Measurements from ENCODE around the gene ADAMTS17. TPM values are rescaled to one million over a fixed set of nuclear protein-coding genes. Genes with fewer than 3 reads are reported as not detected.

ADAMTS17 gene
- total RNA-seq, 1 donor from 2014 or later: 4.8 TPM

DNA sequence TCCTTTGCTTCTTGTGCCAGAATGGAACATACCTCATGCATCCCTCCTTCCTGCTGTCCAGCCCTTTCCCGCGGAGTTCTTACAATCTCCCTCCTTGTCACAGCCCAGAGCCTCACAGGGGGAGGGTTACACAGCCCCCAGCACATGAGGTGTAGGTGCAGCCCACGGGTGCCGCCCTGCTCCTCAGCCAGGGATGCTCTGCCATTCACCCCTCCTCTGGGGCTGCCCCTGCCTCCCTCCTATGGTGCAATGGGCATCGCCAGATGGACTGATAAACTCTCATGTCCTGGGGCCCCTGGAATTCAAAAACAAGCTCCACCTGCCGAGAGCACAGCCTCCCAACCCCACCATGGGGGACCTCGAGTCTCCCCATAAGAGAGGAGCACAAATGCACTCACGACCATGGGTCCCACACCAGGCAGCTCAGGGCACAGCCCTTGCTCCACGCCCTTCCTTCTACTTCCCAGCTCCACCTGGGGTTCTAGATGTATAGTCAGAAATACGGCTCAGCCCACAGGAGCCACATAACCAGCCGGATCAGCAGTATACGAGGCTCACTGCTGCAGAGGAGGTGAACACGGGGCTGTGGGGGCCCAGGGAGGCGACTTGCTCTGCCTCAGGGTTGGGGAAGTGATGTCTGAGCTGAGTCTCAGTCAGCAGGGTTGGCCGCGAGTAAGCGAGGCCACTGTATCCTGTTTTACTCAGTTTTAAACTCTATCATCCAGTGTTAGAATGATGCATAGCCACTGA lies 338.8 kb downstream of the ADAMTS17 start:
- TF ChIP-seq, protein P1, sequence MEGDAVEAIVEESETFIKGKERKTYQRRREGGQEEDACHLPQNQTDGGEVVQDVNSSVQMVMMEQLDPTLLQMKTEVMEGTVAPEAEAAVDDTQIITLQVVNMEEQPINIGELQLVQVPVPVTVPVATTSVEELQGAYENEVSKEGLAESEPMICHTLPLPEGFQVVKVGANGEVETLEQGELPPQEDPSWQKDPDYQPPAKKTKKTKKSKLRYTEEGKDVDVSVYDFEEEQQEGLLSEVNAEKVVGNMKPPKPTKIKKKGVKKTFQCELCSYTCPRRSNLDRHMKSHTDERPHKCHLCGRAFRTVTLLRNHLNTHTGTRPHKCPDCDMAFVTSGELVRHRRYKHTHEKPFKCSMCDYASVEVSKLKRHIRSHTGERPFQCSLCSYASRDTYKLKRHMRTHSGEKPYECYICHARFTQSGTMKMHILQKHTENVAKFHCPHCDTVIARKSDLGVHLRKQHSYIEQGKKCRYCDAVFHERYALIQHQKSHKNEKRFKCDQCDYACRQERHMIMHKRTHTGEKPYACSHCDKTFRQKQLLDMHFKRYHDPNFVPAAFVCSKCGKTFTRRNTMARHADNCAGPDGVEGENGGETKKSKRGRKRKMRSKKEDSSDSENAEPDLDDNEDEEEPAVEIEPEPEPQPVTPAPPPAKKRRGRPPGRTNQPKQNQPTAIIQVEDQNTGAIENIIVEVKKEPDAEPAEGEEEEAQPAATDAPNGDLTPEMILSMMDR (IDR thresholded peaks at IDR 0.05; ENCODE audit: unreplicated experiment): no peak
- H3K27me3 Mint-ChIP-seq (ENCODE audit: unreplicated experiment): peaks cover 9% of the 10 kb centered on the region
- DNase-seq (ENCODE audit: low spot score): no peak
- H3K4me3 Mint-ChIP-seq (ENCODE audit: unreplicated experiment): no peak overlapping the region
- H3K27ac Mint-ChIP-seq (ENCODE audit: unreplicated experiment): no peak overlapping the region
- no peaks in the 10 kb centered on the region for H3K9me3 Mint-ChIP-seq (ENCODE audit: unreplicated experiment)
- H3K4me1 Mint-ChIP-seq (ENCODE audit: unreplicated experiment): peaks cover 11% of the 10 kb centered on the region
- peaks cover 4% of the 10 kb centered on the region for H3K36me3 Mint-ChIP-seq (ENCODE audit: low read depth, unreplicated experiment)

DNA sequence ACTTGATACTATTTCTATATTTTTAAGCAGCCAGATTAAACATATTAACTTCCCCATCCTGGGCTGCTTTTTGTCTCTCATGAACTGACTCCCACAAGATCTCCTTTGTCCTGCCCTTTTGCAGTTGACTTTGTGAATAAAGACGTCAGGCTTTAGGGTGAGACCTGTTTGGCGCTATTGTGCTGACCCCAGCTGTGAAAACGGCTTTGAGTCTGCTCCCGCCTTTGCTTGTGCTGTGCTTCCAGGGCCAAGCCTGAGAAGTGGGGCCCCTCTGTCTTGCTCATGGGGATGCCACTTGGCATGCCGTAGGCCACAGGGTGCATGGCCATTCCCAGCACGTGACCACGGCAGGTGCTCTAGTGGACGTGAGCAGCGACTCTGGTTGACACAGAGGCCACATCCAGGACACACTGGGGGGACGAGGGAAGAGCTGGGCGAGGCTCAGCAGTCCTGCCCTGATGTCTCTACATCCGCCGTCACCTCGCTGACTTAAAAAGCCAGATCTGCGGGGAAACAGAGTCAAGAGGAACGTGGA lies 339.6 kb downstream of the ADAMTS17 start:
- Mint-ChIP-seq H3K36me3 (ENCODE audit: low read depth, unreplicated experiment) (peaks cover 2% of the 10 kb centered on the region), H3K4me3 (ENCODE audit: unreplicated experiment) (no peak overlapping the region), H3K4me1 (ENCODE audit: unreplicated experiment) (peaks cover 11% of the 10 kb centered on the region), H3K9me3 (ENCODE audit: unreplicated experiment) (no peaks in the 10 kb centered on the region), H3K27me3 (ENCODE audit: unreplicated experiment) (peaks cover 9% of the 10 kb centered on the region), H3K27ac (ENCODE audit: unreplicated experiment) (no peak overlapping the region)
- TF ChIP-seq, protein P1 (IDR thresholded peaks at IDR 0.05; ENCODE audit: unreplicated experiment): no peak
- DNase-seq (ENCODE audit: low spot score): no peak

DNA sequence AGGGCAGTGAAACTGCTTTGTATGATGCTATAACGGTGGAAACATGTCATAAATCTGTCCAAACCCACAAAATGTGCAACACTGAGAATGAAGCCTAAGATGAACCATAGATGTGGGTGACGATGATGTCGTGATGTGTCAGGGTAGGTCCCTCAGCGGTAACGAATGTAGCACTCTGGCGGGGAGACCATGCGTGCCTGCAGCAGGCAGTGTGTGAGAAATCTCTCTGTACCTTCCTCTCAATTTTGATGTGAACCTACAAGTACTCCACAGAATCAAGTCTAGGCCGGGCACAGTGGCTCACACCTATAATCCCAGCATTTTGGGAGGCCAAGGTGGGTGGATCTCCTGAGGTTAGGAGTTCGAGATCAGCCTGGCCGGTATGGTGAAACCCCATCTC lies 340.4 kb downstream of the ADAMTS17 start:
- H3K4me3 Mint-ChIP-seq (ENCODE audit: unreplicated experiment): no peak overlapping the region
- H3K27me3 Mint-ChIP-seq (ENCODE audit: unreplicated experiment): peaks cover 9% of the 10 kb centered on the region
- TF ChIP-seq, protein P1 (IDR thresholded peaks at IDR 0.05; ENCODE audit: unreplicated experiment): no peak
- H3K27ac Mint-ChIP-seq (ENCODE audit: unreplicated experiment): no peak overlapping the region
- no peaks in the 10 kb centered on the region for H3K36me3 Mint-ChIP-seq (ENCODE audit: low read depth, unreplicated experiment)
- DNase-seq (ENCODE audit: low spot score): no peak
- peaks cover 11% of the 10 kb centered on the region for H3K4me1 Mint-ChIP-seq (ENCODE audit: unreplicated experiment)
- H3K9me3 Mint-ChIP-seq (ENCODE audit: unreplicated experiment): no peaks in the 10 kb centered on the region

DNA sequence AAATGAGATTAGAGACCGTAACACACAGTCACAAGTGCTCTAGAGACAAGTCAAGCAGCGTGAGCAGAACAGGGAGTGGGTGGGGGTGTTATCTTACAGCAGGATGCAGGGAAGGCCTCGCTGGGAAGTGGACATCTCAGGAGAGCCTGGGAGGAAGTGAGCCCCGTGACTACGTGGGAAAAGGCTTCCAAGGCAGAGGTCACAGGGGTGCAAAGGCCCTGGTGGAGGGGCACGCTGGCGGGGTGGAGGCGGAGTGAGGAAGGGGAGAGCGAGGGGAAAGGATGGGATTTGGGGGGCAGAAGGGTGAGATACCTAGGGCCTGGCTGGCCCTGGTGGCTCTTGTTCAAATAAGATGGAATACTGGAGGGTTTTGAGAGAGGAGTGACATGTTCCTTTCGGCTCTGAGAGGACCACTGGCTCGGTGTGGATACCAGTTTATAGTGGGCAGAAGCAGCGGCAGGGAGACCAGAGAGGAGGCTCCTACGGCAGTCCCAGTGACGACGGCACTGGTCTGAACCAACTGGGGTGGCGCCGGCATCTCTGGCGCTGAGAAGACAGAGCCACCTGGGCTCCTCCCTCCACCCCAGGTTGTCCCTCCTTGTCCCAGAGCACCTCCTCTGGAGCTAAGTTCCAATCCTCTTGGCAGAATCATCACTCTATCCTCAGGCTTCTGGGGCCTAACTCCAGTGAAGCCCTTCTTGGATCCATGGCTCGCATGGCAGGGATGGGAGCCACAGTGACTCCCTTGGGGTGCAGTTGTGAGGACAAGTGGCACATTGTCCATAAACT lies 342.3 kb downstream of the ADAMTS17 start:
- Mint-ChIP-seq H3K27ac (ENCODE audit: unreplicated experiment) (no peak overlapping the region), H3K36me3 (ENCODE audit: low read depth, unreplicated experiment) (no peaks in the 10 kb centered on the region), H3K4me3 (ENCODE audit: unreplicated experiment) (no peak overlapping the region), H3K9me3 (ENCODE audit: unreplicated experiment) (no peaks in the 10 kb centered on the region), H3K4me1 (ENCODE audit: unreplicated experiment) (peaks cover 6% of the 10 kb centered on the region), H3K27me3 (ENCODE audit: unreplicated experiment) (peaks cover 6% of the 10 kb centered on the region)
- no peak for DNase-seq (ENCODE audit: low spot score)
- TF ChIP-seq, protein P1 (IDR thresholded peaks at IDR 0.05; ENCODE audit: unreplicated experiment): no peak
